AG04449 (cell line): ENCODE measurements around the gene HES4.
"Not testable (repeated sequence)": the region's sequence is repeated elsewhere in the genome, so short reads cannot be mapped to it uniquely, and the experiment has no call there.

Experiments
- CTCF ChIA-PET: fragments of 350-600 bp; formaldehyde crosslinking; extraction: SDS; loops from one replicate; lab custom pipeline; 2021; ENCODE audit warnings: antibody characterized with exemption; lab: Yijun Ruan, JAX
- POLR2A ChIA-PET: fragments of 400-600, 350-600 bp; formaldehyde crosslinking; extraction: SDS; loops from one replicate; lab custom pipeline; 2020; ENCODE audit warnings: antibody characterized with exemption, inconsistent platforms; lab: Yijun Ruan, JAX
- DNase-seq: peaks from one replicate; pipeline ENCODE4 v3.0.0-alpha.2; 2010; ENCODE audit warnings: low read depth, low spot score
- H3K4me3 ChIP-seq: 2 replicates; pipeline ENCODE4 v1.5.1; 2011; ENCODE audit warnings: low read depth, mild to moderate bottlenecking, control low read depth, low read length
- CTCF ChIP-seq: IDR thresholded peaks from one replicate; pipeline ENCODE4 v1.5.1; 2011; ENCODE audit warnings: mild to moderate bottlenecking, moderate library complexity, low read length, control low read depth, inconsistent platforms; ENCODE audit not compliant: insufficient read depth; ENCODE audit errors: missing control alignments

Gene HES4

DNA sequence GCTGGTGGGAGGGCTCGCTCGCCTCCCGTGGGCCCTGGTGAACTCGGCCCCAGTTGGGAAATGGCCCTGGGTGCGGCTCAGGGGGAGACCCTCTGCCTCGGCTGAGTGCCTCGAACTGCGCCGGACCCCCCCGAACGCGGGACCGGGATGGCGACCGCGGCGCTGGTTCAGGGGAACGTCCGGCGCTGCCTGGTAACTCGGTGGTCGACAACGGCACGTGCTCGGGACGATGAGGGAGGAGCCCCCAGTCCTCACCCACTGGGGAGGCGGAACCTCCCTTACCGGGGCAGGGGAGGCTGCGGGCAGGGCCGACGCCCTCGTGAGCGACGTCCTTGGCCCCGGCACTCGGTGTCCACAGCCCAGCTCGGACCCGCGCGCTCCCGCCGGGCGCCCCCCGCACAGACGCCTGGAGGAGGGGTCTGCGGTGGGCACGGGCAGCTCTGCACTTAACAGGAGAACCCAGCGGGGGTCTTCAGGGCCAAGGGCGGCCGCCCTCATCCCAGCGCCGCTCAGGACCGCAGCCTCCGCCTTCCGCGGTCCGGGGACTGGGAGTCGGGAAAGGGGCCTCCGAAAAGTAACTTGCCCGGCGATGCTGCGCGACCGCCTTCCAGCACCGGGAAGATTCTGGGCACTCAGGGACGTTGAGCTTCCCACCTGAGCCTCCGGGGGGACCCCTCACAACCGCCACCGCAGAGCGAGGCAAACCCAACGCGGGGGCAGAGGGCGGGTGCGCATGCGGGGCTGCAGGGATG lies 1.7 kb downstream of the HES4 start:
- no peak for TF ChIP-seq CTCF
- DNase-seq: no peak
- ChIA-PET CTCF (interaction anchor here (1.4 to 9.5 kb wide), 4 partner anchors 15 to 66 kb away, joined by 3 to 101 read pairs (median 4); partner anchors contain the start of genes PERM1 and PLEKHN1), POLR2A (interaction anchor here (0.7 kb wide), 1 partner anchor 362 kb away, joined by 3 read pairs; no protein-coding TSS in a partner anchor)
- peak overlapping the region; percentile 30 for H3K4me3 ChIP-seq

- no peak for TF ChIP-seq CTCF
- ChIA-PET CTCF (interaction anchor here (0.7 to 9.5 kb wide), 7 partner anchors 14 to 66 kb away, joined by 3 to 101 read pairs (median 4); partner anchors contain the start of genes PERM1 and PLEKHN1), POLR2A (interaction anchor here (0.7 kb wide), 1 partner anchor 363 kb away, joined by 3 read pairs; no protein-coding TSS in a partner anchor)
- DNase-seq: no peak
- no peak overlapping the region for H3K4me3 ChIP-seq
These were observed 2.2 kb downstream of the HES4 start for GRCh38 chr1:997713-997992.

- POLR2A ChIA-PET: interaction anchor here (0.7 kb wide), 1 partner anchor 363 kb away, joined by 3 read pairs; no protein-coding TSS in a partner anchor
These were observed 2.8 kb downstream of the HES4 start for GRCh38 chr1:996851-997712.

DNA sequence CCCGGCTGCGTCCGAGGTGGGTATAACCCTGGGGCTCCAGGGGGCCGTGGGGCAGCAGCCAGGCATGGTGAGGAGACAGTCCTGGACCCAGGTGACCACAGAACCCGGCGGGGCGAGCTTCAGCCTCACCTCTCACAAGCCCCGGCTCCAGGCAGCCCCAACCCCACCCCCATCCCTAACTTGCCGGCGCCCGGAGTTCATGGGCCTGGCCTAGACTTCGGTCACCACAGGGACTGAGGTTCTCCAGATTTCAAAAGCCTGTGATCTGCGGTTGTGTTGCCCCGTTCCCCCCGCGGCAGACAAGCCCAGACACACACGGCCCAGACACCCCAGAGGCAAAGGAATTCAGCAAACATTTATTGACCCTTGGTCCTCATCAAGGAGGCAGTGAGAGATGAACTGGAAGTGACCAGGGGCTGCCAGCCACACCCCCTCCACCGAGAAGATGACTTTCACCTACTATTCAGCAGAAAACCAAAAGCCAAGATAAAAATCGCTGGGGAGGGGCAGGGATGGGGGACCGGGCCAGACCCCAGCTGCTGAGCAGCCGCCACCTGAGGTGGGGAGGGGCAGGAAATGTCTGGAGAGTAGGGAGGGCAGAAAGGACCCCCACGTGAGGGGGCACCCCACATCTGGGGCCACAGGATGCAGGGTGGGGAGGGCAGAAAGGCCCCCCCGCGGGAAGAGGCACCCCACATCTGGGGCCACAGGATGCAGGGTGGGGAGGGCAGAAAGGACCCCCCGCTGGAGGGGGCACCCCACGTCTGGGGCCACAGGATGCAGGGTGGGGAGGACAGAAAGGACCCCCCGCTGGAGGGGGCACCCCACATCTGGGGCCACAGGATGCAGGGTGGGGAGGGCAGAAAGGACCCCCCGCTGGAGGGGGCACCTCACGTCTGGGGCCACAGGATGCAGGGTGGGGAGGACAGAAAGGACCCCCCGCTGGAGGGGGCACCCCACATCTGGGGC lies 3.9 kb downstream of the HES4 start:
- POLR2A ChIA-PET: no interaction called here
- CTCF ChIA-PET: interaction anchor here (1.6 to 9.5 kb wide), 5 partner anchors 7 to 68 kb away, joined by 4 to 101 read pairs (median 5); partner anchors contain the start of gene PERM1
- TF ChIP-seq CTCF: no peak
- H3K4me3 ChIP-seq: no peak overlapping the region
- no peak for DNase-seq

More at GRCh38 chr1:996851-997712, 2.8 kb downstream of the HES4 start:
- no peak for DNase-seq
- CTCF ChIA-PET: interaction anchor here (0.7 to 9.5 kb wide), 7 partner anchors 14 to 67 kb away, joined by 3 to 101 read pairs (median 4); partner anchors contain the start of genes PERM1 and PLEKHN1
- TF ChIP-seq CTCF: no peak
- H3K4me3 ChIP-seq: no peak overlapping the region

DNA sequence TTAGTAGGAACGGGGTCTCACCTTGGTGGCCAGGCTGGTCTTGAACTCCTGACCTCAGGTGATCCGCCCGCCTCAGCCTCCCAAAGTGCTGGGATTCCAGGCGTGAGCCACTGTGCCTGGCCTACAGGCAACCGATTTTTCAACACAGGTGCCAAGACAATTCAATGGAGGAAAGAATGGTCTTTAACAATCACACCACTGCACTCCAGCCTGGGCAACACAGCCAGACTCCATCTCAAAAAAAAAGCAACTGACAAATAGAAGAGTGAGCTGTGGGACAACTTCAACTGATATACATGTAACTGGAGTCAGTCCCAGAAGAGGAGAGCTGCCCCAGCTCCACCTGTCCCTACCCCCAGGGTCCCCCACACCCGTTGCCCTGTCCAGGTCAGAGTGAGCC lies 5.4 kb downstream of the HES4 start:
- DNase-seq, POLR2A ChIA-PET, H3K4me3 ChIP-seq: not testable (repeated sequence)
- CTCF ChIA-PET: interaction anchor here (0.9 to 7.2 kb wide), 4 partner anchors 9 to 90 kb away, joined by 4 to 86 read pairs (median 4); partner anchors contain the start of gene PERM1
